IPS-20b (cell line): ENCODE results near the gene NPIPB8.
"Not testable (repeated sequence)": the region's sequence is repeated elsewhere in the genome, so short reads cannot be mapped to it uniquely, and the experiment has no call there.

Source experiments
- H3K27ac ChIP-seq: one replicate; pipeline ENCODE4 v1.5.1; 2013; ENCODE audit warnings: low read length
- H3K27me3 ChIP-seq: 2 replicates; pipeline ENCODE4 v1.6.1; 2013; ENCODE audit warnings: mild to moderate bottlenecking, low read length, inconsistent platforms; ENCODE audit not compliant: insufficient read depth
- H3K36me3 ChIP-seq: 2 replicates; pipeline ENCODE4 v1.6.1; 2013; ENCODE audit warnings: low read depth, mild to moderate bottlenecking, inconsistent platforms, low read length, moderate library complexity; ENCODE audit not compliant: insufficient read depth
- H3K4me1 ChIP-seq: 2 replicates; pipeline ENCODE4 v1.6.1; 2013; ENCODE audit warnings: mild to moderate bottlenecking, control low read depth, inconsistent platforms, low read length, moderate library complexity; ENCODE audit not compliant: insufficient read depth
- H3K4me3 ChIP-seq: 2 replicates; pipeline ENCODE4 v1.5.1; 2013; ENCODE audit warnings: mild to moderate bottlenecking, low read length, inconsistent platforms
- H3K9ac ChIP-seq: 2 replicates; pipeline ENCODE4 v1.6.1; 2013; ENCODE audit warnings: low read depth, mild to moderate bottlenecking, inconsistent platforms, low read length, moderate library complexity
- H3K9me3 ChIP-seq: 2 replicates; pipeline ENCODE4 v1.6.1; 2013; ENCODE audit warnings: mild to moderate bottlenecking, low read depth, low read length, inconsistent platforms; ENCODE audit not compliant: insufficient read depth

Gene NPIPB8

DNA sequence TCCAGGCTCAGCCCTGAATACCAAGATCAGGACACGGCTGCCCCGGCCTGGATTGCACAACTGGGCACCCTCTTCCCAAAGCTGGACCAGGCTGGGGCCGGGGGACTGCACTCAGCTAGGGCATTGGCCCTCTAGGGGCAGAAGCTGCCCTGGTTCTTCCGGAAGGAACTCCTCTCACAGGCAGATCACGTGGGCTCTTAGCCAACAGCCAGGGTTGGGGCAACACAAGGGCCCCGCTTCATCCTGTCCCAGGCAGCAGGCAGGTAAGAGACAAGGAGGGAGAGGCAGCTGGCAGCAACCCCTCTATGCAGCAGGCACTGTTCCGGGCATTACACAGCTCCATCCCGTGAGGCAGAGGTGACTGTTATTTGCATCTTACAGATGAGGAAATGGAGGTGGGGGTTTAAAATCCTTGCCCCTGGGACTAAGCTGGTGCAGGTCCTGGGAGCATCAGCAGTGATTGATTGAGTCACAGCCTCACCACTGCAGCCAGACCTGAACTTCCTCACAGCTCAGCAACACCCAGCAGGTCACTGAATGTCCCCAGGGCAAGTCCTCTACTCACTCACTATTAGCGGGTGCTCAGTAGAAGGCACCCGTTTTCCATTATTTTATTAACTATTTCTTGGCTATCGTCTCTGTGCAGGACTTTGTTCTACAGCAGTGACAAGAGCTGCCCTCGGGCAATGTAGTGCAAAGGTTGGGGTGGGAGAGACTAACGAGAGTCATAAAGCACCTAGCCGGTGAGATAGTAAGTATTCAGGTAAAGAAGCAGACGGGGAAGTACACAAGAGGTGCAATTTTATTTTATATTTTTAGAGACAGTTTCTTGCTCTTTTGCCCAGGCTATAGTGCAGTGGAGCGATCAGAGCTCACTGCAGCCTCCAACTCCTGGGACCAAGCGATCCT lies 38.2 kb upstream of the NPIPB8 start:
- not testable (repeated sequence) for H3K36me3 ChIP-seq, H3K9me3 ChIP-seq, H3K4me1 ChIP-seq, H3K27ac ChIP-seq, H3K9ac ChIP-seq, H3K27me3 ChIP-seq, H3K4me3 ChIP-seq

DNA sequence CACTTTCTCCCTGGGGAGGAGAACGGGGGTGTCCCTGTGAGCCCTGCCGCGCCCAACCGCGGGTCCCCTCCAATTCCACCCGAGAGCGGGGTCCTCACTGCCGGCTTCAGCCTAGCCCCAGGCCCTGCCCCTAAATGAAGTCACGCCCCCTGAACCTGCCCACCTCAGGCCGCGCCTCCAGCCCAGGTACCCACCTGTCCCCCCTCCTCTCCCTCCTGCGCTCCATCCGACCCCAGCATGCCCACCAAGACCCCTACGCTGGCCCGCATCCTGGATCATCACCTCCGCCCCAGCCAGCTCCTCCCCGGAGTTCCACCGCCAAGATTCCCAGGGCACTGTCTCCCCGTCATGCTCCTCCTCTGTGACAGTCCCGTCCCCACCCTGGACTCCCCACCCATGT lies 36.9 kb upstream of the NPIPB8 start:
- H3K9ac ChIP-seq, H3K4me3 ChIP-seq, H3K36me3 ChIP-seq: not testable (repeated sequence)

DNA sequence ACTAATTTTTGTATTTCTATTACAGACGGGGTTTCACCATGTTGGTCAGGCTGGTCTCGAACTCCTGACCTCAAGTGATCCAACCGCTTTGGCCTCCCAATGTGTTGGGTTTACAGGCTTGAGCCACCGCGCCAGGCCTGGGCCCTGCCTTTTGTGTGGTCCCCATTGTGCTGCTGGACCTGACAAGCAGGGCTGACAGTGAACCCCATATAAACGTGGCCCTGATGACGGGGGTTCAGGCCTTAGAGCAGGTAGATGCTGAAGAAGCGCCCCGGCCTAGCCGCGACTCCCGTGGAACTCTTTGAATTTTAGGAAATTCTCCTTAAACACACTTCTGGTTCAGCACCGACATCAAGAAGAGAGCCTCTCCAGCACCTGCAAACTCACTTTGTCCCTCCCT lies 36.3 kb upstream of the NPIPB8 start:
- H3K9ac ChIP-seq, H3K4me1 ChIP-seq, H3K27me3 ChIP-seq, H3K36me3 ChIP-seq, H3K27ac ChIP-seq, H3K9me3 ChIP-seq, H3K4me3 ChIP-seq: not testable (repeated sequence)

More for the DNA sequence above, 36.9 kb upstream of the NPIPB8 start:
- not testable (repeated sequence) for H3K4me1 ChIP-seq, H3K9me3 ChIP-seq, H3K27ac ChIP-seq, H3K27me3 ChIP-seq

DNA sequence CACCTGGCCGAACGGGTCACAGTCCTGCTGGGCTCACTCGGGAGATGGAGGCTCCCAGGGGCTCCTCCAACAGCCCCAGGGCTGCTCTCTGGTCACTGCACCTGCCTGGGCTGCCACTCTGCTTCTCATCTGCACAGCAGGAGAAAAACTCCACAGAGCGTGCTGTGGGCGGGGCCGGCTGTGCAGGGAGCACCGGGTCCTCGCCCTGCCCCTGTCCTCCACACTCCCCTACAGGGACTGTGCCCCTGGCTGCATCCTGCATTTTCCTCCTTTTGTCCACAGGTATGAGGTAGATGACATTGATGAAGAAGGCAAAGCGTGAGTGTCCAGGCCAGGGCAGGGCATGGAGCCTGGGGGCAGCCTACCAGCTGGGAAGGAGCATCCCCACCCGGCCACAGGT lies 35.8 kb upstream of the NPIPB8 start:
- not testable (repeated sequence) for H3K27ac ChIP-seq, H3K9ac ChIP-seq, H3K4me3 ChIP-seq, H3K4me1 ChIP-seq, H3K36me3 ChIP-seq, H3K9me3 ChIP-seq, H3K27me3 ChIP-seq

DNA sequence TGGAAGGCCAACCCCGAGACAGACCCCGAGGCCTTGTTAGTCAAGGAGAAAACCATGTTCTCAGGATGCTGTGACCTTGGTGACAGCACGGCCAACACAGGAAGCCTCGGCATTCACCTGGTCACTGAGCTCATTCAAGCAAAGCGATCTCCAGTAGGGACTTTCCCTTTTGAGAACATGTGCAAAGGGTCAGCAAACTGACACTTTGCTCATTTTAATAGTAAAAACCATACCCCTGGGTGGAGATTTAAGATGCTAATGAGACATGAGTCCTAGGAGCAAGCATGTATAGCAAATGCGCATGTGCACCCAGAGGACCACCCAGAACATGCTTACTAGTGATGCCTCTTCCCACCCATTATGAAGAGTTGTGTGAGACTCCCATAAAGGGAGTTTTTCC lies 35.3 kb upstream of the NPIPB8 start:
- Histone ChIP-seq H3K27ac (no peak overlapping the region), H3K4me1 (peaks cover 6% of the 10 kb centered on the region; the same call in 1 of the 2 replicates), H3K4me3 (no peak overlapping the region), H3K36me3 (no peaks in the 10 kb centered on the region), H3K9ac (no peak overlapping the region), H3K27me3 (no peaks in the 10 kb centered on the region), H3K9me3 (no peaks in the 10 kb centered on the region)

DNA sequence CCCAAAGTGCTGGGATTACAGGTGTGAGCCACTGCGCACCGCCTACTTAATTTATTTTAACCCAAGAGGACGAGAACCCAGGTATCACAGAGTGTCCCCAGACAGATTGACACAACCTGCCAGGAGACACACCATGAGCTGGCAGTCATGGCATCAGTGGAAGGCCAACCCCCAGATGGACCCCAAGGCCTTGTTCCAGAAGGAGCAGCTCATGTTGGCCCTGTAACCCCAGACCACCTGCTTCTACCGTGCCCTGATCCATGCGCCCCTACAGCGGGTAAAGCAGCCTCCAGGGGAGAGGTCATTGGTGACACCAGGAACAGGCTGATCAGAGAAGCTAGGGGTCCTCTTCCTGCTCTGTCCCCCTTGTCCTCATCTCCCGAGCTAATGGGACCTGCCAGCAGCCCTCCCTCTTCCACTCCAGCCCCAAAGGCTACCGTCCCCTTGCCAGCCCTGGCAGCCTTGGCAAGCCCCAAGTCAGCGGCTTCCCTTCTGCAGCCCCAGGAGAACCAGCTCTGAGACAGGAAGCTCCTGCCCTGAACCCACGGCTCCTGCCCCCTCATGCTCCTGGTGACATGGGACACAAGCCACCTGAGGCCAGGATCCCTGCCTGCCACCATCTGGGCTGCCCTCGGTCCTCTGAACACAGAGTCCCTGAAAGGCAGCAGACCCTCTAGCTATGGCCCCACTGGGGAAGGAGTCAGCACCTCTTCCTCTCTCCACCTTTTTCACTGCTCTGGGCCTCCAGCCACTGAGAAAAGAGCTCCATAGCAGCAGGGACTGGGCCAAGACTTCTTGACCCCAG lies 34.3 kb upstream of the NPIPB8 start:
- Histone ChIP-seq H3K36me3 (no peaks in the 10 kb centered on the region), H3K4me1 (no peaks in the 10 kb centered on the region), H3K27me3 (no peaks in the 10 kb centered on the region), H3K27ac (no peak overlapping the region), H3K9me3 (no peaks in the 10 kb centered on the region), H3K9ac (no peak overlapping the region), H3K4me3 (no peak overlapping the region)

DNA sequence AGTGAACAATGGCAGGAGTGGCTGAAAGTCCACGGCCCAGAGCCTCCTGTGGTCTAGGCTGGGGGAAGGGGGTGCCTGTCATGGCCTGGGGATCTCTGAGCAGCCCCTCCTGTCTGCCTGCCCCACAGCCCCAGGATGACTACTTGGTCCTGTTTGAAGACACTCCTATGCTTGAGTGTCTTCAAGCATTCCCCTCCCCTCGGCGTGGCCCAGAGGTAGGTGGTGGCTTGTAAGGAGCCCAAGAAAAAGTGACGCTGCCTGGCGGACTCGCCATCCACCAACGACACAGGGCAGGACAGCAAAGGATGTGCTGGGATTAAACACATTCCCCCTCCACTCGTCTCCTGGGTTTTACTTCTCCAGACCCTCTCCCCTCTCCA lies 33.7 kb upstream of the NPIPB8 start:
- no peak overlapping the region for H3K27ac ChIP-seq
- H3K9me3 ChIP-seq: no peaks in the 10 kb centered on the region
- H3K27me3 ChIP-seq: no peaks in the 10 kb centered on the region
- no peak overlapping the region for H3K9ac ChIP-seq
- H3K4me1 ChIP-seq: no peaks in the 10 kb centered on the region
- no peak overlapping the region for H3K4me3 ChIP-seq
- H3K36me3 ChIP-seq: no peaks in the 10 kb centered on the region

DNA sequence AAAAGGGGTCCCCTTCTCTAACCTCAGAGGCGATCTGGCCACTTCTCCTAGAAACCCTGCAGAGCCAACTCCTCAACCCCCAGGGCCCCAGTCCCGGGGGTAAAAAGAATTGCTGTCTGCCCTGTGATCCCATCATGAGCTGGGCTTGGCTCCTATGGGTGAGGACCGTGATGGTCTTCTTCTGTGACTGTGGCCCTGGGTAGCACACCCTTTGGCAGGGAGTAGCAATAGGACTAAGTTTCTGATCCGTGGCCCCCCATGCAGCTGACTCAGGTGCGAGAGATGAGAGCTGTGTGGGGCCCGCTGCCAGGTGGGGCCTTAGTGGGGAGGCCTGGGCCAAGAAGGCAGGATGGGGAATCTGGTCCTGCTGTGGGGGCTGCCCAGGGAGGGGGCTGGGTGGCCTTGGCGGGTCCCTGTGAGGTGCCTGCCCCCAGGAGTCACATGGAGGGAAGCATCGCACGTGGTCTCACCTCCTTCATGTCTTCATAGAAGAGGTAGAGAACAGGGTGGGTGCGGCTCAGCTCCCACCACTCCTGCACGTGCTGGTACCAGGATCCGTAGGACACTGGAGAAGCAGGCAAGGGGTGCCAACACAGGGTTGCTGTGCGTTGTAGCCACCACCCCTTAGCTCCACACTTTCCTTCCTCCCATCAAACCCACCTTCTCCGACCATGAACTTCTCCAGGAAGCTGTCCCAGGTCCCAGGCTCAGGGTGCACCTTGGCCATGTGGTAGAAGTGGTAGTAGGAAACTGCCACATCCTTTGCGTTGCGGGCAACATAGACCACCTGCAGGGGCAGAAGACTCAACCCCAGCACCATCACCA lies 31.4 kb upstream of the NPIPB8 start:
- Histone ChIP-seq H3K9ac (no peak overlapping the region), H3K27me3 (no peaks in the 10 kb centered on the region), H3K4me3 (no peak overlapping the region), H3K36me3 (no peaks in the 10 kb centered on the region), H3K9me3 (no peaks in the 10 kb centered on the region), H3K27ac (no peak overlapping the region), H3K4me1 (no peaks in the 10 kb centered on the region; the same call in 1 of the 2 replicates)

DNA sequence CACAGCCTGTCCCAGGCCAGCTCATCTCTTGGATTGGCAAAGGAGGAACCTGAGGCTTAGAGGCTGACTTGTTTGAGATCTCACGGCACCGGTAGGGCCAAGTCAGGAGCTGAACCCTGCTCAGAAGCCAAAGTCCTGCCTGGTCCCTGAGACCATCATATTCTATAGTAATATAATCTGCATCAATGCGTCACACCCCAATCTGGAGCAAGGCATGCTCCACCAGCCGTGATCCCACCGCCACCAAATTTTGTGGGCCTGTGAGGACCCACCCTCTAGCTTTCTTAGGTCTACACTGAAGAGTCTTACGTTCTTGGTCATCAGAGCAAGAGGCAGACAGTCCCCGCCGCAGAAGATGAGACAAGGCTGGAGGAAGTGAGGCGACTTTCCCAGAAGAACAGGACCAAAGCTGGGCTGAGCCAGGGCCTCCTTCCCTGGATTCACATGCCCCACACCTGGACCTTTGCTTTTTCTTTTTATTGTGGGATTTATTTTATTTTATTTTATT lies 30.7 kb upstream of the NPIPB8 start:
- H3K9ac ChIP-seq: no peak overlapping the region
- no peaks in the 10 kb centered on the region; the same call in 1 of the 2 replicates for H3K4me1 ChIP-seq
- no peaks in the 10 kb centered on the region for H3K36me3 ChIP-seq
- no peak overlapping the region for H3K4me3 ChIP-seq
- no peaks in the 10 kb centered on the region for H3K9me3 ChIP-seq
- H3K27ac ChIP-seq: no peak overlapping the region
- H3K27me3 ChIP-seq: no peaks in the 10 kb centered on the region

DNA sequence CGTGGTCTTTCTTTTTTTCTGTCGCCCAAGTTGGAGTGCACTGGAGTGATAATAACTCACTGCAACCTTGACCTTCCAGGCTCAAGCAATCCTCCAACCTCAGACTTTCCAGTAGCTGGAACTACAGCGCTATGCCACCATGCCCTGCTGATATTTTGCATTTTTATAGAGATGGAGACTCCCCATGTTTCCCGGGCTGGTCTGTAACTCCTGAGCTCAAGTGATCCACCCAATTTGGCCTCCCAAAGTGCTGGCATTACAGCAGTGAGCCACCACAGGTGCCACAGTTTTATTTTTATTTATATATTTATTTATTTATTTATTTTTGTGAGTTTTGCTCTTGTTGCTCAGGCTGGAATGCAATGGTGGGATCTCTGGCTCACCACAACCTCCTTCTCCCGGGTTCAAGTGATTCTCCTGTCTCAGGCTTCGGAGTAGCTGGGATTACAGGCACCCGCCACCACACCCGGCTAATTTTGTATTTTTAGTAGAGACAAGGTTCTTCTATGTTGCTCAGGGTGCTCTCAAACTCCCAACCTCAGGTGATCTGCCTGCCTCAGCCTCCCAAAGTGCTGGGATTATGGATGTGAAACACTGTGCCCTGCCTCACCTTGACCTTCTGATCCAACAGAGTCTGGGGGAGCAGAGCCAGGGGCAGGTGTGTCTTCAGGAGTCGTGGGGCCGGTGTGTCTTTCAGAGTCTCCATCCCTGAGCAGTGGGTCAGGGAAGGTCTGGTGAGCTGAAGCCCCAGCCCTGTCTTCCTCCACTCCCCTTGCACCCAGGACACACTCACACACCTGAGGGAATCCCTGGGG lies 30.0 kb upstream of the NPIPB8 start:
- H3K4me3 ChIP-seq, H3K36me3 ChIP-seq, H3K9me3 ChIP-seq, H3K27me3 ChIP-seq, H3K9ac ChIP-seq, H3K27ac ChIP-seq, H3K4me1 ChIP-seq: not testable (repeated sequence)

DNA sequence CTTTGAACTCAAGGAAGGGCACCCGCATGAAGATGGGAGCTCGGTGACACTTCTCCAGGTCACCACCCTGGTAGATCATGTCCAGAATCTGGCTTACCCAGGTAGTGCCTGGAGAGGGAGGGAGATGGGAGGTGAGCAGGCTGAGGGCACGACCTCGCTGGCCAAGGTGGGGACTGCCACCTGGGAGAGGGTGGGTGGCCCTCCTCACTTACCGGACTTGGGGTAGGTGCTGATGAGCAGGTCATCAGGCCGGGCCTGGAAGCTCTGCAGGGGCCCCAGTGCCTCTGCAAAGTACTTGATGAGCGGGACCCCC lies 29.4 kb upstream of the NPIPB8 start:
- not testable (repeated sequence) for H3K9ac ChIP-seq, H3K4me3 ChIP-seq, H3K4me1 ChIP-seq, H3K9me3 ChIP-seq, H3K36me3 ChIP-seq, H3K27me3 ChIP-seq, H3K27ac ChIP-seq
